GM19035 (cell line): ENCODE data around the gene METTL8.

Source experiments
- ATAC-seq: cut with Tn5 transposase; IDR thresholded peaks from one replicate; pipeline ENCODE4 v1.9.1; 2021; ENCODE audit not compliant: unreplicated experiment

METTL8 gene

GRCh38 chr2:171433763-171434012 lies at the start of gene METTL8:
METTL8 (minus strand) TSS chr2:171433990; CDS start chr2:171392185, 41,805 bp downstream.
- no peak for ATAC-seq

- ATAC-seq = no peak
These were observed 49.1 kb upstream of the METTL8 start for GRCh38 chr2:171482877-171483276.

- ATAC-seq = no peak
These were observed 48.5 kb upstream of the METTL8 start for GRCh38 chr2:171482308-171482707.

- no peak for ATAC-seq
These were observed 47.1 kb upstream of the METTL8 start for GRCh38 chr2:171480908-171481307.

GRCh38 chr2:171479154-171479814 lies 45.5 kb upstream of the METTL8 start:
- ATAC-seq = no peak

DNA sequence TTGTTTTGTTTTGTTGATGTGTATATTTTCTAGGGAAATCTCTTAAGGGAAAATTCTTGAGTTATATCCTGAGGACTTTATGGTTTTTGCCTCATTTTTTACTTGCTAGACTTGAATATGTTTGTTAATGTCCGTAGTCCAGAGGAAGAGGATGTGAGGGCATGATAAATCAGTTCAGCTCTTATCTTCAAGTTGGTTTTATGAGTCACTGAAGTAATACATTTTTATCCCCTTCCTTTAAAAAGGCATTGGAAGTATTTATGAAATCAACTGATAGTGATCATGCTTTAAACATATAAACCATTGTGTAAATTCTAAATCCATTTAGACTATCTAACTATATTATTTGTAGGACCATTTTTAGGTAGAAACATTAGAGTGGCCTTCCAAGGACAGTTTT lies 44.6 kb upstream of the METTL8 start:
- ATAC-seq = no peak

GRCh38 chr2:171475979-171476378 lies 42.2 kb upstream of the METTL8 start:
- no peak for ATAC-seq

DNA sequence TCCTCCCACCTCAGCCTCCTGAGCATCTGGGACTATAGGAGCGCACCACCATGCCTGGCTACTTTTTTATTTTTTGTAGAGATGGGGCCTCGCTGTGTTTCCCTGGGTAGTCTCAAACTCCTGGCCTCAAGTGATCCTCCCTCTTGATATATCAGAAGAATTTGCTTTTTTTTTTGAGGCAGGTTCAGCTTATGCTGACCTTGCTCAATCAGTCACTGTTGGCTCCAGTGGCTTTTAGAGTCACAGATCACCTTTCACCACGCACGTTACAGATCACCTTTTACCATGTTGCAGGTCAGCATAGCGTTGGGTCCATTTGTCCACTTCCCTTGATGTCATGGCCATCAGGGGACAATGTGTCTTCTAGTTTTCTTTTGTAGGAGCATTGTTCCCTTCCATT lies 36.3 kb upstream of the METTL8 start:
- no peak for ATAC-seq

- no peak for ATAC-seq
These were observed 35.4 kb upstream of the METTL8 start for GRCh38 chr2:171469176-171469575.

DNA sequence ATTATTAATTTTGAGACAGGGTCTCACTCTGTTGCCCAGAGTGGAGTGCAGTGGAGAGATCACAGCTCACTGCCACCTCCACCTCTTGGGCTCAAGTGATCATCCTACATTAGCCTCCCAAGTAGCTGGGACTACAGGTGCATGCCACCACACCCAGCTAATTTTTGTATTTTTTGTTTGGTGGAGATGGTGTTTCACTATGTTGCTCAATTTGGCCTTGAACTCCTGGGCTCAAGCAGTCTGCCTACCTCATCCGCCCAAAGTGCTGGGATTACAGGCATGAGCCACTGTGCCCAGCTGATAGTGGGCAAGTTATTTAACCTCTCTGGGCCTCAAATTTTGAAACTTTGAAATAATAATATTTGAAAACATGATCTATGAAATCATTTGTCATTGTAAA lies 26.7 kb upstream of the METTL8 start:
- no peak for ATAC-seq

DNA sequence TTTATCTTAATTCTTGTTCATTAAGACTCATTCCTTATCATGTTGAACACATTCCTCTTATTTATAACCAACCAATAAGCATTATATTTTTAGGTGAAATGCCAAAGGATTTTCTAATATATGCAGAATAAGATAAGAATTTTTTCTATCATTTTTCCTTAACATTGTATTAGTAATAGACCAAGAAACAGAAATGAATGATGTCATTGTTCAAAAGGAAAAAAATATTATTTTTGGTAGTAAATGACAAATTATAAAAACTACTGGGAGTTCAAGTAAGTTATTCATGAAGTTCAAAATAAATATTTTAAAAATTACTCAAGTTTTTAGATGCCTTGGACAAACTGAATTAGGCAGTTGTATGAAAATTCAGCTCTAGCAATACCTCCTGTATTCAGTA lies 25.7 kb upstream of the METTL8 start:
- ATAC-seq = no peak

- no peak for ATAC-seq
These were observed 19.0 kb upstream of the METTL8 start for GRCh38 chr2:171452773-171453172.

DNA sequence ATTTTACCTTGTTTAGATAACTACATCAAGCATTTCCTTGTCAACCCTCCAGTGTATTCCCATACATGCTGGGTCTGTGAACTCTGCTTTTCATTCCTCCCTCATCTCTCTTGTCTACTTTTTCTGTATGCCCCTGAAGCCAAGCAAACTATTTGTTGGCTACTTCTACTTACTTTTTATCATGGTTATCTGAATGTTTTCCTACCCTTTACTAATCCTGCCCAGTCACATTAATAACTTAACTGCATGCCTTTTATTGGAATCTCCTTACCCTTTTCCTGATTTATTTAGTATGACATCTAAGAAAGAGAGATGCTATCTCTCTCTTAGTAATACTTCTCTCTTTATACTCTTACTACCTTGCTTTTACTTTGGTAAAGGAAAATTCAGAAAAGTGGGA lies 17.3 kb upstream of the METTL8 start:
- no peak for ATAC-seq

GRCh38 chr2:171447675-171448074 lies 13.9 kb upstream of the METTL8 start:
- ATAC-seq = no peak

DNA sequence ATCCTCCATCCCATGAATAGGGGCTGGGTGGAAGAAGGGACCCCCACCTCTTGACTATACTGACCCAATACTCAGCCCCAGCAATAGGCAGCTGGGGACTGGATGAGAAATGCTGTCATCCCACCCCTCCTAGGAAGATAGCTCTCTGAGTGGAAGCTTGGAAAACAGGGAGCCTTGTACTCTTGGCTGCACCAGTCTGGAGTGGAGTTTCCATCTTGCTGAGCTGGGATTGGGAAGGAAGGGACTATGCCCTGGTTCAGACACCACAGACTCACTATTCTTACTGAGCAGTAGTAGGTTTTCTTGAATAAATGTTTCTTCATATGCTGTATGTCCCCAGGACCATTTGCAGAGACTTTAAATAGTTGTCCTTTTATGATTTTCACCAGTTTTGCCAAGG lies 7.7 kb upstream of the METTL8 start:
- no peak for ATAC-seq

DNA sequence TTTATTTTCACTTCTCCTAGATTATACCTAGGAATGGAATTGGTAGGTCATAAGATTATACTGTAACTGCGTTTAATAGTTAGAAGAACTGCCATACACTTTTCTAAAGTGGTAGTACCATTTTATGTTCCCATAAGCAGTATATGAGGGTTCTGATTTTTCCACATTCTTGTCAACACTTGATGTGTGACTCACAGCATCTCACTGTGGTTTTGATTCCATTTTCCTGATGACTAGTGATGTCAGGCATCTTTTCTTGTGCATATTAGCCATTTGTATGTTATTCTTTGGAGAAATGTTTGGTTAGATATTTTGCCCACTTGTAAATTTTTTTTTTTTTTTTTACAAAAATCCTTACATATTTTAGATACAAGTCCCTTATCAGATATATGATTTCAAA lies 2.5 kb upstream of the METTL8 start:
- ATAC-seq = no peak

DNA sequence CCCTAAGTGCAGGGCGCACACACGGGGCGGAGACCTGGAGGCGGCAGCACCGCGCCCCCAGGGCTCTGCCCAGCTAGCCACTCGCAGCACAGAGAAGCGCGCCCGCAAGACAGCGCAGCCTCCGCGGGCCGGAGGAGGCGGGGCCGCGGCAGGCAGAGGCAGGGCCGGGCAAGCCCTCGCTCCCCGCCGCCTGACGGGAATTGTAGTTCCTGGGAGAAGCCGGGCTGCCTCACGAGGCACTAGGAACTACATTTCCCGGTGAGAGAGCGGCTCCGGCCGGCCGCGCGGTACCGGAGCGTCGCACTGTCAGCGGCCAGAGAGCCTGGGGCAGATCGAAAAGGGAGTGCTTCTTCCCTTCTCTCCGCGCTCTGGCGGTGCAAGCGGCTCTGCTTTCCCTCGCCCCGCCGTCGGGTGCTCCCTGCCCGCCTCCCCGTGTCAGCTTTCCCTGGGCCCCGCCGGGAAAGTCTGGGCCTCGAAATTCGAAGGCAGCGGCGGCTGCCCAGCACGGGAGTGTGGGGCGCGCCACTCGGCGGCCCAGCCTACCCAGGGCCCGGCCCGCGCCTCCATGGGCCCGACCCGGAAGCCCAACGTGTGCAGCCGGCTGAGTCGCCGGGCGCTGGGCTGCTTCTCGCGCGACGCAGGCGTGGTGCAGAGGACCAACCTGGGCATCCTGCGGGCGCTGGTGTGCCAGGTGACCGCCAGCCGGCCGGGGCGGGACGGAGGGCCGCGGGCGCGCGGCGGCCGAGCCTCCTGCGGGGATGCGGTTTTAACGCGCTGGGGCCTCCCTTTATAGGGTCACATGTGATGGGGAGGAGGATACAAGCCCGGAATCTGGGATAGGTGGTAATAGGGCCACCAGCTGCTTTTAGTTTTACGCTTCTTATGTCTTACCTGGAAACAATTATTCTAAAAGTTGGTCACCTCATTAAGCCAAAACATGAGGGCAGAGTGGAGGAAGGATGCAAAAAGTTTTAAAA lies 511 bp upstream of the METTL8 start, which contains the start of gene DCAF17:
Gene DCAF17 (plus strand): TSS at position 214 of the 977 bp plus-strand sequence. CDS start 352 bp downstream, at position 566.
- ATAC-seq = peak; percentile 91

- peak; percentile 17 for ATAC-seq
These were observed 624 bp downstream of the METTL8 start for GRCh38 chr2:171432969-171433762.

DNA sequence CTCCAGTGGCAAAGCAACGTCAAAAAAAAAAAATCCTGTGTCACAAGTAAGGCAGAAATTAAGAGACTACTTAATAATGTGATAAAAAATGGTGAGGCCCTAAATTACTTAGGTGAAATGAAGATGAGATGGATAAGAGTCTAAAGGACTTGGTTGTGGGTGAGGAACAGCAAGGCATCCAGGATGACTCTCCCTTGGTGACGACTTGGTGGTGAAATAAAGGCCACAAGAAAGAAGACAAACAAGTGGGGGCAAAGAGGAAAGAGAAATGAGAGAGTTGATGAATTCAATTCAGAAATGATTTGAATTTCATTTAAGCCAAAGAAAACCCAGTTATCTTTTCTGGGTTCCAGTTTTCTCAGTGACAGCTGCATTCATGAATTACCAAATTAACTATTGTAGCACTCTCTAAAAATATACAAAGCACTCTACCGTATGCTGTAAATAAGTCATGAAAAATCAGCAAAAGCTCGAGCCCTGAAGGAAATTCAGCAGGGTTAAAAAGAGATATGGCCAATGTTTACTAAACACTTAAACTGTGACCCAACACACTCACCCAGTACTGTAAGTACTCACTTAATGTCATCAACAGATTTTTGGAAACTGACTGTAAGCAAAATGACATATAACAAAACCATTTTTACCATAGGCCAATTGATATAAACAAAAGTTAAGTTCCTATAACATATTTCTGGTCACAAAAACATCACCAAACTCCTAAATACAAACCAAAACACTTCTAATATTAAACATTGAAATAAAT lies 1.4 kb downstream of the METTL8 start:
- ATAC-seq = no peak

DNA sequence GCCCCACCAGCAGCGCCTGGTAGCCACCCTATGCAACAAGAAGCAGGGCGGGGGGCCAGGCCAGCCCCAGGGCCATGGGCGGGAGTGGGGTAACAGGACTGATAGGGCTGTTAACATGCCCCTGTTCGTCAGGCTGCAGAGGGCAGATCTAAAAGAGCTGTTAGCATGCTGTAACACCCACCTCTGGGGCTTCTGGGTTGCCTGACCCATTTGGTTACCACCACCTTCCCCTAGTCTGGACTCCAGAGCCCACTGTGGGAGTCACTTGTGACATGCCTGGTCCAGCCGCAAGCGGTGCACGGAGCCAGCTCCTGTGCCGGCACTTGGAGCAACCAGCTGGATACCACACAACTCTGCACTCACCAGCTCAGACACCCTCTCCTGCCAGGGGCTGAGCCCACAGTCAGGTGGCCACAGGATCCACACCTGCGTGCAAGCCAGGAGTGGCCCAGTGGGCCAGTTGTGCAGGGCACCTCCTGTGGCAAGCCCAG lies 2.1 kb downstream of the METTL8 start:
- ATAC-seq = no peak
